C4-2B (cell line): ENCODE results near the gene TMEM143.

ENCODE experiments used
- H3K27ac ChIP-seq: fragments of 450-650 bp; 2 replicates; pipeline ENCODE4 v1.5.1; 2017
- ZFX ChIP-seq: fragments of 450-650 bp; IDR thresholded peaks from 2 replicates; pipeline ENCODE4 v1.6.1; 2017
- TF ChIP-seq, protein P1 (sequence below): fragments of 450-650 bp; conservative IDR thresholded peaks from 2 replicates; pipeline ENCODE4 v1.5.1; 2017; ENCODE audit warnings: mild to moderate bottlenecking

TMEM143 gene

DNA sequence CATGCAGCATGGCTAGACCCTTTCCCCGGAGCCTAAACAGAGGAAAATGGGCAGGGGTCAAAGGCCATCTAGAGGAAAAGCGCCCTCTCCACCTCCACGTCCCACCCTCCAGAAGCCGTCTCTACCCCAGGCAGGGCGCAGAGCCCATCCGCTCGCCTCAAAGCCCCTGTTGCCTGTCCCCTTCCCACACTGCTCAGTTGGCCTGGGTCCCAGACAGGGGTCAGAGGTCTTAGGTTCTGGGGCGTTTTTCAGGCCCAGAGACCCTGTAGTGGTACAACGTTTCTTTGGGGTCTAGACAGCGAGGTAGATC lies 285 bp downstream of the TMEM143 start:
- H3K27ac ChIP-seq: peak overlapping the region; percentile 93
- TF ChIP-seq, protein P1, sequence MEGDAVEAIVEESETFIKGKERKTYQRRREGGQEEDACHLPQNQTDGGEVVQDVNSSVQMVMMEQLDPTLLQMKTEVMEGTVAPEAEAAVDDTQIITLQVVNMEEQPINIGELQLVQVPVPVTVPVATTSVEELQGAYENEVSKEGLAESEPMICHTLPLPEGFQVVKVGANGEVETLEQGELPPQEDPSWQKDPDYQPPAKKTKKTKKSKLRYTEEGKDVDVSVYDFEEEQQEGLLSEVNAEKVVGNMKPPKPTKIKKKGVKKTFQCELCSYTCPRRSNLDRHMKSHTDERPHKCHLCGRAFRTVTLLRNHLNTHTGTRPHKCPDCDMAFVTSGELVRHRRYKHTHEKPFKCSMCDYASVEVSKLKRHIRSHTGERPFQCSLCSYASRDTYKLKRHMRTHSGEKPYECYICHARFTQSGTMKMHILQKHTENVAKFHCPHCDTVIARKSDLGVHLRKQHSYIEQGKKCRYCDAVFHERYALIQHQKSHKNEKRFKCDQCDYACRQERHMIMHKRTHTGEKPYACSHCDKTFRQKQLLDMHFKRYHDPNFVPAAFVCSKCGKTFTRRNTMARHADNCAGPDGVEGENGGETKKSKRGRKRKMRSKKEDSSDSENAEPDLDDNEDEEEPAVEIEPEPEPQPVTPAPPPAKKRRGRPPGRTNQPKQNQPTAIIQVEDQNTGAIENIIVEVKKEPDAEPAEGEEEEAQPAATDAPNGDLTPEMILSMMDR: no peak
- TF ChIP-seq ZFX: peak; percentile 4; the same call in 1 of the 2 replicates

- H3K27ac ChIP-seq: peak overlapping the region; percentile 93
- TF ChIP-seq ZFX: peak; percentile 54; the same call in 1 of the 2 replicates
- TF ChIP-seq, protein P1: no peak
Observed at GRCh38 chr19:48362716-48363499, 832 bp downstream of the TMEM143 start.

- TF ChIP-seq ZFX: no peak
- TF ChIP-seq, protein P1: no peak
- no peak overlapping the region for H3K27ac ChIP-seq
Observed at GRCh38 chr19:48361912-48362311, 1.8 kb downstream of the TMEM143 start.

GRCh38 chr19:48359123-48359522 lies 4.6 kb downstream of the TMEM143 start:
- no peak for TF ChIP-seq ZFX
- TF ChIP-seq, protein P1: no peak
- H3K27ac ChIP-seq: no peak overlapping the region

DNA sequence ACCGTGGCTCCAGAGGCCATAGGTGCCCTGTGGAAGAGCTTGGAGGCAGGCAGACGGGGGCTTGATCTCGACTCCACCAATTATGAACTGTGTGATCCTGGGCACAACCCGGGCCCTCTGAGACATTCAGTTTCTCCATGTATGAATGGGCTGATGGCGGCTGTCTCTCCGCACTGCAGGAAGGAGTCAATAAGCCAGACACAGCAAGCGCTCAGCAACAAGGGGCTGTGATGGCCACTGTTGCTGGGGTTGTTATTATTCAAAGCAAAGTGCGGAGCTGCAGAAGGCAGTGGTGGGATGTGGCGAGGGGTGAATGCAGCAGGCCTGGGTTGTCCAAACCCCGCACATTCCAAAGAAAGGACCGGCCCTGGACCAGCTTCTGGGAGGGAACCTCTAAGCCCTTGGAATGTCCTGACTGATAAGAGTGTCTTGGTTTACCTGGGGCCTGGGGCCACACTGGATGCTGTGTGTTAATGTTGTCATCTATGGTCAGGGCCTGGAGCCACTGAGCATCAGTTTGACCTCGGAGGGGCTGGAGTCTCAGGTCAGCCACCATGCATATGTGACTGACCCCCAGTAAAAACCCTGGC lies 8.3 kb downstream of the TMEM143 start:
- H3K27ac ChIP-seq: no peak overlapping the region
- TF ChIP-seq, protein P1: no peak
- no peak for TF ChIP-seq ZFX

- TF ChIP-seq ZFX: no peak
- TF ChIP-seq, protein P1: no peak
- H3K27ac ChIP-seq: no peak overlapping the region
Observed at GRCh38 chr19:48354332-48354992, 9.3 kb downstream of the TMEM143 start.

DNA sequence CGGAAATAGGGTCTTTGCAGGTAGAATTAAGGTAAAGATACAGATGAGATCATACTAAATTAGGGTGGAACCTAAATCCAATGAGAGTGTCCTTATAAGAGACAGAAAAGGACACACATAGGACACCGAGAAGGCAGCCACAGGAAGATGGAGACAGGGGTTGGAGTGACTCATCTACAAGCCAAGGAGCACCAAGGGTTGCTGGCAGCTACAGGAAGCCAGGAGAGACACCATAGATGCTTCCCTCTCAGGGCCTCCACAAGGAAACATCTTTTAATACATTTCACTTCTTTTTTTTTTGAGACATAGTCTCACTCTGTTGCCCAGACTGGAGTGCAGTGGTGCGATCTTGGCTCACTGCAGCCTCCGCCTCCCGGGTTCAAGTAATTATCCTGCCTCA lies 10.1 kb downstream of the TMEM143 start:
- H3K27ac ChIP-seq: no peak overlapping the region
- TF ChIP-seq ZFX: no peak
- TF ChIP-seq, protein P1: no peak
